Loucy (cell line): ENCODE data around the gene NCOA7.

Experiments used
- H2AFZ ChIP-seq: fragments of 200-600 bp; sonication (generic); 2 replicates; pipeline ENCODE4 v1.6.0; 2016; ENCODE audit warnings: antibody characterized with exemption, mild to moderate bottlenecking, low read length, moderate library complexity
- H3F3A ChIP-seq: fragments of 200-600 bp; 2 replicates; pipeline ENCODE4 v1.6.0; 2016; ENCODE audit warnings: antibody characterized with exemption, low read depth, mild to moderate bottlenecking
- H3K27me3 ChIP-seq: fragments of 200-600 bp; sonication (generic); 2 replicates; pipeline ENCODE4 v1.6.1; 2014; ENCODE audit warnings: low read length, mild to moderate bottlenecking; ENCODE audit not compliant: insufficient read depth, poor library complexity, severe bottlenecking
- H3K36me3 ChIP-seq: fragments of 200-600 bp; sonication (generic); 2 replicates; pipeline ENCODE4 v1.6.1; 2016; ENCODE audit warnings: low read length; ENCODE audit not compliant: insufficient read depth
- H3K4me1 ChIP-seq: fragments of 200-600 bp; sonication (generic); 2 replicates; pipeline ENCODE4 v1.5.1; 2014; ENCODE audit warnings: low read length, mild to moderate bottlenecking; ENCODE audit not compliant: insufficient read depth, poor library complexity, severe bottlenecking
- H3K4me2 ChIP-seq: fragments of 200-600 bp; sonication (generic); 2 replicates; pipeline ENCODE4 v1.6.0; 2014; ENCODE audit warnings: antibody characterized with exemption, low read length, low read depth, mild to moderate bottlenecking; ENCODE audit not compliant: poor library complexity, severe bottlenecking
- H3K4me3 ChIP-seq: fragments of 200-600 bp; sonication (generic); 2 replicates; pipeline ENCODE4 v1.5.1; 2014; ENCODE audit warnings: low read length, mild to moderate bottlenecking, mixed read lengths; ENCODE audit not compliant: poor library complexity, severe bottlenecking
- H3K79me2 ChIP-seq: fragments of 200-600 bp; sonication (generic); 2 replicates; pipeline ENCODE4 v1.6.1; 2014; ENCODE audit warnings: low read length; ENCODE audit not compliant: insufficient read depth
- H3K9ac ChIP-seq: fragments of 200-600 bp; sonication (generic); 2 replicates; pipeline ENCODE4 v1.6.0; 2014; ENCODE audit warnings: mild to moderate bottlenecking, low read depth, low read length, moderate library complexity; ENCODE audit not compliant: poor library complexity, severe bottlenecking
- H3K9me2 ChIP-seq: fragments of 200-600 bp; sonication (generic); replicated peaks from 2 replicates; pipeline ENCODE4 v1.6.1; 2016; ENCODE audit warnings: low read depth, low read length, mixed read lengths
- H3K9me3 ChIP-seq: fragments of 200-600 bp; sonication (generic); 2 replicates; pipeline ENCODE4 v1.6.1; 2014; ENCODE audit warnings: mild to moderate bottlenecking, antibody characterized with exemption, low read length, low read depth; ENCODE audit not compliant: insufficient read depth
- H4K20me1 ChIP-seq: fragments of 200-600 bp; sonication (generic); 2 replicates; pipeline ENCODE4 v1.6.0; 2014; ENCODE audit warnings: antibody characterized with exemption, low read length, mild to moderate bottlenecking; ENCODE audit not compliant: insufficient read depth, poor library complexity, severe bottlenecking
- CTCF ChIP-seq: fragments of 200-600 bp; sonication (generic); conservative IDR thresholded peaks from 2 replicates; pipeline ENCODE4 v1.5.1; 2014; ENCODE audit warnings: mild to moderate bottlenecking, antibody characterized with exemption, low read length
- EZH2phosphoT487 ChIP-seq: fragments of 200-600 bp; IDR thresholded peaks from 2 replicates; pipeline ENCODE4 v1.6.1; 2018; ENCODE audit warnings: antibody characterized with exemption, mild to moderate bottlenecking, moderate library complexity, borderline replicate concordance

The NCOA7 gene

GRCh38 chr6:125955973-125956372 is 165.2 kb downstream of the NCOA7 start:
- Histone ChIP-seq H3K27me3 (no peaks in the 10 kb centered on the region), H3F3A (no peaks in the 10 kb centered on the region), H3K4me1 (peaks cover 30% of the 10 kb centered on the region), H3K9me3 (no peaks in the 10 kb centered on the region), H3K36me3 (no peaks in the 10 kb centered on the region), H3K4me3 (peak overlapping the region; percentile 93), H3K79me2 (peaks cover 35% of the 10 kb centered on the region), H2AFZ (peak overlapping the region; percentile 75; the same call in 1 of the 2 replicates), H3K9ac (peak overlapping the region; percentile 91), H3K4me2 (peak overlapping the region; percentile 89), H4K20me1 (peaks cover 4% of the 10 kb centered on the region), H3K9me2 (no peaks in the 10 kb centered on the region)
- TF ChIP-seq EZH2phosphoT487 (no peak), CTCF (no peak)

GRCh38 chr6:125956506-125957390 is 166.0 kb downstream of the NCOA7 start, which contains the start of gene HINT3:
HINT3 (plus strand) TSS chr6:125956770; CDS start chr6:125956978, 208 bp downstream.
- peak; percentile 91 for TF ChIP-seq CTCF
- TF ChIP-seq EZH2phosphoT487 = no peak
- peak within 1 kb of the TSS; percentile 95 for H2AFZ ChIP-seq
- H3K9ac ChIP-seq = peak within 1 kb of the TSS; percentile 91
- H4K20me1 ChIP-seq = peaks cover 10% of the 10 kb centered on the region
- H3K4me3 ChIP-seq = peak within 1 kb of the TSS; percentile 93
- H3K4me1 ChIP-seq = peaks cover 30% of the 10 kb centered on the region
- no peaks in the 10 kb centered on the region for H3K27me3 ChIP-seq
- no peaks in the 10 kb centered on the region for H3K36me3 ChIP-seq
- peaks cover 43% of the 10 kb centered on the region for H3K79me2 ChIP-seq
- H3K9me3 ChIP-seq = no peaks in the 10 kb centered on the region
- H3K9me2 ChIP-seq = no peaks in the 10 kb centered on the region
- H3K4me2 ChIP-seq = peak within 1 kb of the TSS; percentile 95
- H3F3A ChIP-seq = no peaks in the 10 kb centered on the region

GRCh38 chr6:125957391-125957693 is 166.6 kb downstream of the NCOA7 start:
- Histone ChIP-seq H2AFZ (peak overlapping the region; percentile 95), H3K4me2 (peak overlapping the region; percentile 95), H3K27me3 (no peaks in the 10 kb centered on the region), H3K9me3 (no peaks in the 10 kb centered on the region), H3F3A (no peaks in the 10 kb centered on the region), H3K4me1 (peaks cover 30% of the 10 kb centered on the region), H3K36me3 (no peaks in the 10 kb centered on the region), H4K20me1 (peaks cover 11% of the 10 kb centered on the region), H3K79me2 (peaks cover 45% of the 10 kb centered on the region), H3K9ac (peak overlapping the region; percentile 91), H3K9me2 (no peaks in the 10 kb centered on the region), H3K4me3 (peak overlapping the region; percentile 93)
- no peak for TF ChIP-seq EZH2phosphoT487
- TF ChIP-seq CTCF = no peak
